Cardiac muscle cell (in vitro differentiated cells and primary cell): ENCODE measurements around the gene SRF. TPM values are rescaled to one million over a fixed set of nuclear protein-coding genes. Genes with fewer than 3 reads are reported as not detected.

Source experiments
- DNase-seq, 2 donors: peaks; one replicate each; pipeline versions ENCODE4 v3.0.0 to v3.0.0-alpha.2; 2010 to 2017; ENCODE audit warnings: low read depth in 1 of 2, low spot score in 1 of 2
- H3K27ac ChIP-seq: fragments of 200-600 bp; sonication (generic); 2 replicates; pipeline ENCODE4 v1.5.1; 2016
- H3K27me3 ChIP-seq: fragments of 200-600 bp; sonication (generic); 2 replicates; pipeline ENCODE4 v1.6.0; 2016; ENCODE audit warnings: control low read depth
- H3K36me3 ChIP-seq: fragments of 200-600 bp; sonication (generic); 2 replicates; pipeline ENCODE4 v1.5.1; 2016; ENCODE audit warnings: control low read depth
- H3K4me1 ChIP-seq: fragments of 200-600 bp; sonication (generic); 2 replicates; pipeline ENCODE4 v1.8.1; 2017; ENCODE audit warnings: low read depth, mild to moderate bottlenecking, mixed run types
- H3K4me3 ChIP-seq: fragments of 200-600 bp; sonication (generic); 2 replicates; pipeline ENCODE4 v1.5.1; 2016; ENCODE audit warnings: mild to moderate bottlenecking
- H3K9me3 ChIP-seq: fragments of 200-600 bp; sonication (generic); 2 replicates; pipeline ENCODE4 v1.5.1; 2017; ENCODE audit warnings: low read depth, mild to moderate bottlenecking, control low read depth
- CTCF ChIP-seq: IDR thresholded peaks from 2 replicates; pipeline ENCODE4 v1.5.1; 2012; ENCODE audit warnings: low read depth, mild to moderate bottlenecking, low read length
- polyA plus RNA-seq: library from polyadenylated mRNA; unstranded; fragments of >200 nt; fragmentation: Nextera tagmentation; extraction: Ambion mirVana; gene quantifications from 2 replicates; pipeline ENCODE4 v1.2.1, GENCODE V29; 2016
- total RNA-seq: library from RNA; depleted of rRNA; stranded (reverse); fragments of >200 nt; gene quantifications from 2 replicates; pipeline ENCODE4 v1.2.3, GENCODE V29; 2016

Gene SRF
- total and polyA plus RNA-seq, 2 experiments from 2014 or later, result 10.2 to 76.8 TPM

- no peak for TF ChIP-seq CTCF
- Histone ChIP-seq H3K4me1 (no peaks in the 10 kb centered on the region), H3K4me3 (no peak overlapping the region), H3K27ac (no peak overlapping the region), H3K27me3 (no peaks in the 10 kb centered on the region), H3K36me3 (peaks cover 6% of the 10 kb centered on the region), H3K9me3 (no peaks in the 10 kb centered on the region)
- DNase-seq, result no peak
These were observed 44.0 kb downstream of the SRF start for GRCh38 chr6:43215066-43215465.

- DNase-seq, result no peak
- peaks cover 6% of the 10 kb centered on the region for H3K36me3 ChIP-seq
- H3K27me3 ChIP-seq, result no peaks in the 10 kb centered on the region
These were observed 45.1 kb downstream of the SRF start for GRCh38 chr6:43216200-43216599.

DNA sequence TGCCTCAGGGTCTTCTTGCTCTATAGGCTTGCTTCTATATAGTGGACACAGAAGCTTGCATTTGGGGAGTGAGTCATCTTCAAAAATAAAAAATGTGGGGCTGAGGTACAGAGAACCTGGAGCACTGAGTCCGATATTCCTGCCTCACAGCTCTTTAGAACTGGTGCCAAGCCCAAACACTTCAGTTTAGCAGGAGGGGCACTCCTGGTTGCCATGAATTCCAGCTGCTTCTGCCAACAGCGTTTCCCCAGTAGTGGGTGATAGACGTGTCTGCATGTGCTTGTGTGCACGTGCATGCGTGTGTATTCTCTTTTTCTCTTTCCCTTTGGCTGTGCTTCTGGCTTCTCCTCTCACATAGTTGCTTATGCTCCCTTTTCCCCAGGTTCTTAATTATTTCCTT lies 46.3 kb downstream of the SRF start:
- no peak for DNase-seq
- Histone ChIP-seq H3K9me3 (no peaks in the 10 kb centered on the region), H3K4me3 (no peak overlapping the region), H3K36me3 (peaks cover 6% of the 10 kb centered on the region), H3K27me3 (no peaks in the 10 kb centered on the region), H3K27ac (no peak overlapping the region), H3K4me1 (no peaks in the 10 kb centered on the region)
- TF ChIP-seq CTCF, result no peak

More at GRCh38 chr6:43216200-43216599, 45.1 kb downstream of the SRF start:
- H3K9me3 ChIP-seq, result no peaks in the 10 kb centered on the region
- H3K4me1 ChIP-seq, result no peaks in the 10 kb centered on the region
- H3K27ac ChIP-seq, result no peak overlapping the region
- no peak for TF ChIP-seq CTCF
- H3K4me3 ChIP-seq, result no peak overlapping the region

DNA sequence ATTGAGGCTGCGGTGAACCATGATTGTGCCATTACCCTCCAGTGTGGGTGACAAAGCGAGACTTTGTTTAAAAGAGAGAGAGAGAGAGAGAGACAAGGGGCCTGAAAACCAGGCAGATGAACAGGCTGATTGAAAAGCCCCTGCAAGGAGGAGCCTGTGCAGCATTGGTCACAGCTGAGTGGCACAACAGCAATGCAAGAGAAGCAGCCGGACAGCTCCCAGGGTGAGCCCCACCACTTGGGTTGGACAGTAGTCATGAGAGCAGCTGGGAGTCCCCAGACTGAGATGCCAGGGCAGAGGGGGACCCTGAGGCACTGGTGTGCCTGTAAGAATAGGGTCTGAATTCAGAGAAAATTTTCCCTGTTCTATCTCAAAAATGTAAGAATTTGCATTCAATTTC lies 48.0 kb downstream of the SRF start:
- no peak for TF ChIP-seq CTCF
- H3K4me3 ChIP-seq, result no peak overlapping the region

GRCh38 chr6:43219814-43220213 lies 48.7 kb downstream of the SRF start:
- no peak for DNase-seq
- Histone ChIP-seq H3K4me3 (no peak overlapping the region), H3K36me3 (peaks cover 6% of the 10 kb centered on the region), H3K9me3 (no peaks in the 10 kb centered on the region), H3K4me1 (no peaks in the 10 kb centered on the region), H3K27ac (no peak overlapping the region), H3K27me3 (no peaks in the 10 kb centered on the region)
- no peak for TF ChIP-seq CTCF

More for the DNA sequence above, 48.0 kb downstream of the SRF start:
- H3K9me3 ChIP-seq, result no peaks in the 10 kb centered on the region
- H3K27me3 ChIP-seq, result no peaks in the 10 kb centered on the region
- no peak for DNase-seq
- peaks cover 6% of the 10 kb centered on the region for H3K36me3 ChIP-seq
- H3K27ac ChIP-seq, result no peak overlapping the region
- H3K4me1 ChIP-seq, result no peaks in the 10 kb centered on the region
